ENCODE measurements around the gene ITIH5. TPM values are rescaled to one million over a fixed set of nuclear protein-coding genes. Genes with fewer than 3 reads are reported as not detected.

Gene ITIH5
- total and polyA plus RNA-seq, 2 experiments from 2014 or later, result 22.3 to 22.8 TPM

GRCh38 chr10:7587168-7587864 is 79.5 kb downstream of the ITIH5 start:
- no peaks in the 10 kb centered on the region for H3K9me3 ChIP-seq (ENCODE audit: low read depth)
- no peak overlapping the region for H3K27ac ChIP-seq
- H3K9me2 ChIP-seq (replicated peaks; ENCODE audit: insufficient read depth), result no peaks in the 10 kb centered on the region
- no peak overlapping the region for H2AFZ ChIP-seq
- WGBS (ENCODE audit: low lambda C conversion rate, missing lambda C conversion rate), result 85% methylated on average over 13 of the region's 13 CpGs
- H3K4me3 ChIP-seq, result no peak overlapping the region
- H3K4me2 ChIP-seq, result no peak overlapping the region
- no peak for DNase-seq (ENCODE audit: low spot score)
- H3K79me2 ChIP-seq, result no peaks in the 10 kb centered on the region
- H3K36me3 ChIP-seq (replicated peaks; ENCODE audit: insufficient read depth, low read depth), result no peaks in the 10 kb centered on the region
- TF ChIP-seq EZH2phosphoT487 (IDR thresholded peaks at IDR 0.05; ENCODE audit: low read depth, severe bottlenecking, unreplicated experiment) (no peak), CTCF (IDR thresholded peaks at IDR 0.05; ENCODE audit: poor library complexity) (no peak), EZH2 (IDR thresholded peaks at IDR 0.05; ENCODE audit: borderline replicate concordance) (no peak)
- H3K4me1 ChIP-seq (ENCODE audit: insufficient read depth), result no peaks in the 10 kb centered on the region
- H4K20me1 ChIP-seq (ENCODE audit: insufficient read depth, poor library complexity, severe bottlenecking), result no peaks in the 10 kb centered on the region
- H3K27me3 ChIP-seq, result no peaks in the 10 kb centered on the region

- Histone ChIP-seq H3K4me3 (no peak overlapping the region), H4K20me1 (ENCODE audit: insufficient read depth, poor library complexity, severe bottlenecking) (no peaks in the 10 kb centered on the region), H3K27me3 (no peaks in the 10 kb centered on the region), H3K79me2 (no peaks in the 10 kb centered on the region), H3K27ac (no peak overlapping the region), H3K9me2 (replicated peaks; ENCODE audit: insufficient read depth) (no peaks in the 10 kb centered on the region), H3K4me1 (ENCODE audit: insufficient read depth) (no peaks in the 10 kb centered on the region), H3K36me3 (replicated peaks; ENCODE audit: insufficient read depth, low read depth) (no peaks in the 10 kb centered on the region), H3K9me3 (ENCODE audit: low read depth) (no peaks in the 10 kb centered on the region), H3K4me2 (no peak overlapping the region), H2AFZ (no peak overlapping the region)
- DNase-seq (ENCODE audit: low spot score), result no peak
- WGBS (ENCODE audit: low lambda C conversion rate, missing lambda C conversion rate), result 92% methylated on average over 8 of the region's 8 CpGs
- TF ChIP-seq CTCF (IDR thresholded peaks at IDR 0.05; ENCODE audit: poor library complexity), result no peak
- TF ChIP-seq EZH2phosphoT487 (IDR thresholded peaks at IDR 0.05; ENCODE audit: low read depth, severe bottlenecking, unreplicated experiment), result no peak
- TF ChIP-seq EZH2 (IDR thresholded peaks at IDR 0.05; ENCODE audit: borderline replicate concordance), result no peak
Observed at GRCh38 chr10:7585228-7585627, 81.5 kb downstream of the ITIH5 start.

GRCh38 chr10:7583626-7584025 is 83.1 kb downstream of the ITIH5 start:
- Histone ChIP-seq H3K4me1 (ENCODE audit: insufficient read depth) (no peaks in the 10 kb centered on the region), H3K36me3 (replicated peaks; ENCODE audit: insufficient read depth, low read depth) (no peaks in the 10 kb centered on the region), H3K9me2 (replicated peaks; ENCODE audit: insufficient read depth) (no peaks in the 10 kb centered on the region), H3K79me2 (no peaks in the 10 kb centered on the region), H3K4me3 (no peak overlapping the region), H3K4me2 (no peak overlapping the region), H2AFZ (no peak overlapping the region), H3K27me3 (peaks cover under 1% of the 10 kb centered on the region), H3K9me3 (ENCODE audit: low read depth) (no peaks in the 10 kb centered on the region), H3K27ac (no peak overlapping the region), H4K20me1 (ENCODE audit: insufficient read depth, poor library complexity, severe bottlenecking) (no peaks in the 10 kb centered on the region)
- WGBS (ENCODE audit: low lambda C conversion rate, missing lambda C conversion rate), result 84% methylated on average over 3 of the region's 3 CpGs
- no peak for DNase-seq (ENCODE audit: low spot score)
- TF ChIP-seq EZH2phosphoT487 (IDR thresholded peaks at IDR 0.05; ENCODE audit: low read depth, severe bottlenecking, unreplicated experiment), result no peak
- no peak for TF ChIP-seq EZH2 (IDR thresholded peaks at IDR 0.05; ENCODE audit: borderline replicate concordance)
- no peak for TF ChIP-seq CTCF (IDR thresholded peaks at IDR 0.05; ENCODE audit: poor library complexity)
